Activated CD8-positive, alpha-beta T cell treated with anti-CD3 and anti-CD28 coated beads, Interleukin-2, amount 10 ng/mL, durations not matched to agents 7 days and 5 days (primary cell): ENCODE results near the gene GPATCH2. TPM values are rescaled to one million over a fixed set of nuclear protein-coding genes. Genes with fewer than 3 reads are reported as not detected.
"Not testable (repeated sequence)": the region's sequence is repeated elsewhere in the genome, so short reads cannot be mapped to it uniquely, and the experiment has no call there.

Experiments
- ATAC-seq: fragments of 150-1000 bp; cut with Tn5 transposase; one replicate; pipeline ENCODE4 v1.10.0; 2021; ENCODE audit warnings: moderate library complexity
- CTCF ChIA-PET: fragments of 350-600 bp; sonication (Branson Sonifier 250); formaldehyde crosslinking; loops from one replicate; lab custom pipeline; 2021; ENCODE audit warnings: antibody characterized with exemption; lab: Charles Lee
- POLR2A ChIA-PET: fragments of 350-600 bp; sonication (Branson Sonifier 250); formaldehyde crosslinking; loops from one replicate; lab custom pipeline; 2021; ENCODE audit warnings: antibody characterized with exemption; lab: Charles Lee
- DNase-seq: peaks from one replicate; pipeline ENCODE4 v3.0.0-alpha.2; 2020
- H3K27ac Mint-ChIP-seq: one replicate; pipeline ENCODE4 v1.8.0; 2021; ENCODE audit warnings: mild to moderate bottlenecking, mixed read lengths
- H3K27me3 Mint-ChIP-seq: one replicate; pipeline ENCODE4 v1.8.0; 2021; ENCODE audit warnings: low read depth, mixed read lengths
- H3K36me3 Mint-ChIP-seq: one replicate; pipeline ENCODE4 v1.8.0; 2021; ENCODE audit warnings: low read depth, mixed read lengths
- H3K4me1 Mint-ChIP-seq: one replicate; pipeline ENCODE4 v1.8.0; 2021; ENCODE audit warnings: low read depth, mixed read lengths
- H3K4me3 Mint-ChIP-seq: one replicate; pipeline ENCODE4 v1.8.0; 2021; ENCODE audit warnings: mild to moderate bottlenecking, mixed read lengths
- H3K9me3 Mint-ChIP-seq: one replicate; pipeline ENCODE4 v1.8.0; 2022; ENCODE audit warnings: mixed read lengths; ENCODE audit not compliant: insufficient read depth
- total RNA-seq, 2 experiments: library from RNA; stranded (reverse); gene quantifications; one replicate each; pipeline ENCODE4 v1.2.3, GENCODE V29; 2021

Gene GPATCH2
- total RNA-seq, 2 experiments from 2014 or later = 10.0 to 10.7 TPM

GRCh38 chr1:217622042-217622441, 8.8 kb downstream of the GPATCH2 start:
- CTCF ChIA-PET = interaction anchor here (1.7 kb wide), 1 partner anchor 9 kb away, joined by 6 read pairs; the partner anchor contains the start of genes GPATCH2 and SPATA17
- Mint-ChIP-seq H3K27ac (no peak overlapping the region), H3K4me1 (peaks cover 15% of the 10 kb centered on the region)

DNA sequence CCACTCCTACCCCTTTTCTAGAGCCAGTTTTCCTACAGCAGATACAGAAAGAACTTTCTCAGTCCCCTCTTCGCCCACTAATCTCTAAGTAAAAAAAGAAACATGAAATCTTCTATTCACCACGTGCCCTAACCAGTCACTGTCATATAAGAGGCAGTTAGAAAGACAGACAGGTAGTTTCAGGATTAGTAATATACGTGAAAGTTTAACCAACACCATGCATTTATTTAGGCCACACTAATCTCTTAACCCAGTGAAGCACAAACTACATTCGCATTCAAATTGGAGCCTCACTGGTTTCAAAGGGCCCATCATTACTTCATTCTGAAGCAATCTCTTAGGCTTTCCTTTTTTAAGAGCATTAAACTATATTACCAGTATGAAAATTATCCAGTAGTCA, 10.1 kb downstream of the GPATCH2 start:
- no peak for DNase-seq
- peaks cover 13% of the 10 kb centered on the region for H3K4me1 Mint-ChIP-seq
- ChIA-PET POLR2A (interaction anchor here (2.9 kb wide), 1 partner anchor 10 kb away, joined by 20 read pairs; the partner anchor contains the start of genes GPATCH2 and SPATA17), CTCF (interaction anchor here (1.7 to 1.9 kb wide), 2 partner anchors 10 kb away, joined by 5 to 6 read pairs; partner anchors contain the start of genes GPATCH2 and SPATA17)
- H3K9me3 Mint-ChIP-seq = no peaks in the 10 kb centered on the region
- H3K36me3 Mint-ChIP-seq = peaks cover 22% of the 10 kb centered on the region
- no peak for ATAC-seq
- no peaks in the 10 kb centered on the region for H3K27me3 Mint-ChIP-seq
- no peak overlapping the region for H3K4me3 Mint-ChIP-seq
- H3K27ac Mint-ChIP-seq = no peak overlapping the region

More at GRCh38 chr1:217622042-217622441, 8.8 kb downstream of the GPATCH2 start:
- H3K4me3 Mint-ChIP-seq = no peak overlapping the region
- no peaks in the 10 kb centered on the region for H3K9me3 Mint-ChIP-seq
- H3K27me3 Mint-ChIP-seq = no peaks in the 10 kb centered on the region
- ATAC-seq (no peak), DNase-seq (no peak)
- POLR2A ChIA-PET = interaction anchor here (2.9 kb wide), 1 partner anchor 9 kb away, joined by 20 read pairs; the partner anchor contains the start of genes GPATCH2 and SPATA17
- H3K36me3 Mint-ChIP-seq = peaks cover 20% of the 10 kb centered on the region

- H3K4me1 Mint-ChIP-seq = peaks cover 11% of the 10 kb centered on the region
- DNase-seq = no peak
- CTCF ChIA-PET = interaction anchor here (1.0 kb wide), 1 partner anchor 11 kb away, joined by 4 read pairs; no protein-coding TSS in a partner anchor
- POLR2A ChIA-PET = interaction anchor here (1.9 kb wide), 1 partner anchor 14 kb away, joined by 6 read pairs; the partner anchor contains the start of genes GPATCH2 and SPATA17
- H3K4me3 Mint-ChIP-seq = no peak overlapping the region
- H3K27me3 Mint-ChIP-seq = no peaks in the 10 kb centered on the region
- no peaks in the 10 kb centered on the region for H3K9me3 Mint-ChIP-seq
- no peak for ATAC-seq
- H3K27ac Mint-ChIP-seq = no peak overlapping the region
- peaks cover 18% of the 10 kb centered on the region for H3K36me3 Mint-ChIP-seq
These were observed 13.8 kb downstream of the GPATCH2 start for GRCh38 chr1:217617126-217617525.

DNA sequence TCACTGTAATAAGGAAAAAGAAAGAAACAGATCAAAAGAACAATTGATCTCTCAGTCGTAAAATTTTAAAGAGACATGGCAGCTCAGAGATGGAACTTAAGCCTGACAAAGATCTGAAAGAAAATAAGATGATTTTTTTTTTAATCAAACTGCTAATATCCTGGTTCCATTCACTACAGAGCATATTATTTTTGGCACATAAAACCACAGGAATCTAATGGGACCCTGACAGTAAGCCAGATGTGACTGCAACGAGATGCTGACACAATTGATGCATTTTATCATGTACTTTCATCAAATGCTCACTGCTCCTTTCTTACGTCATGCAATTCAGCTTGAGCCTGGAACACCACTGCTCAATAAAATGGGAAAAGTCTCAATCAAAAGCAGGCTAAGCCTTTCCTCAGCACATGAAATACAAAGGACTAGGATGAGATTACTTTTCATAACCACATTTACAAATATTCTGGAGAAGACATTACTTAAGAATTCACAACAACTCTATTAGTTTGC, 16.6 kb downstream of the GPATCH2 start:
- ATAC-seq (no peak), DNase-seq (no peak)
- ChIA-PET POLR2A (no interaction called here), CTCF (interaction anchor here (0.6 kb wide), 1 partner anchor 539 kb away, joined by 3 read pairs; no protein-coding TSS in a partner anchor)
- H3K27me3 Mint-ChIP-seq = no peaks in the 10 kb centered on the region
- H3K9me3 Mint-ChIP-seq = no peaks in the 10 kb centered on the region
- no peak overlapping the region for H3K4me3 Mint-ChIP-seq
- H3K4me1 Mint-ChIP-seq = no peaks in the 10 kb centered on the region
- H3K36me3 Mint-ChIP-seq = peaks cover 22% of the 10 kb centered on the region
- no peak overlapping the region for H3K27ac Mint-ChIP-seq

DNA sequence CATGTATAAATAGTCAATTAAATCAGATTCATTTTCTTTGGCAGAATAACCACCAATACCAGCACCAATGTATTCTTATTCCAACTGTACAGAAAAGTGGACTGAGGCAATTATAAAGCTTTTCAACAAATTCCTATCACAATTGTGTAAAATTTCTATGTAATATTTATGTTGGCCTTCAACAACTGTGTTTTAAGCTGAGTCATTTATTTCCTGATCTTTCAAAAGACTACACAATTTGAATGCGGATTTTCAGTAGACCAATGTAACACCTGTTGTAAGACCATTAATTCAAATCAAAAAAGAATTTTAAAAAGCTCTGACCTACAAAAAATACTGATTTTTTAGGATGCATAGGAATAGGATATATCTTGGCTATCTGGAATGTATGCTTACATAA, 25.5 kb downstream of the GPATCH2 start:
- ATAC-seq = no peak
- CTCF ChIA-PET = no interaction called here
- no peaks in the 10 kb centered on the region for H3K9me3 Mint-ChIP-seq
- H3K4me1 Mint-ChIP-seq = no peaks in the 10 kb centered on the region
- no peaks in the 10 kb centered on the region for H3K27me3 Mint-ChIP-seq
- POLR2A ChIA-PET = no interaction called here
- H3K36me3 Mint-ChIP-seq = peaks cover 8% of the 10 kb centered on the region
- H3K27ac Mint-ChIP-seq = no peak overlapping the region
- H3K4me3 Mint-ChIP-seq = no peak overlapping the region
- no peak for DNase-seq

- DNase-seq = no peak
- no peaks in the 10 kb centered on the region for H3K9me3 Mint-ChIP-seq
- H3K36me3 Mint-ChIP-seq = peaks cover 9% of the 10 kb centered on the region
- ChIA-PET POLR2A (no interaction called here), CTCF (no interaction called here)
- no peak overlapping the region for H3K4me3 Mint-ChIP-seq
- no peaks in the 10 kb centered on the region for H3K27me3 Mint-ChIP-seq
- no peaks in the 10 kb centered on the region for H3K4me1 Mint-ChIP-seq
- ATAC-seq = no peak
- no peak overlapping the region for H3K27ac Mint-ChIP-seq
These were observed 28.5 kb downstream of the GPATCH2 start for GRCh38 chr1:217602380-217602779.

DNA sequence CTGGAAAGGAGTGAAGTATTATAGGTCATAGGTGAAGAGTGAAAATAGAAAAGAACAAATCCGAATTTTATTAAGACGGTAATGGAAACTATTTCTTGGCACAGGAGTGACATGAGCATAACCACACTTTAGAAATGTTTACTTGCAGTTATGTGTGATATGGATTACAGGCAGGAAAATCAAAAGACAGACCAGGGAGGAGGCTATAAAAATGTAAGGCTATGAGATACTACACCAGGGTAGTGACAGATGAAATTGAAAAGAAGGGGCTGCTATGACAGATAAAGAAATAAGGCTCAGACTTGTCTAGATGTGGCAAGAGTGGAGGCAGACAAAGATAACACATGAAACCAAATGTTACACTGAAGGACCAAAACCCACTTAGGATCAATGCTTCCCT, 31.7 kb downstream of the GPATCH2 start:
- no peak overlapping the region for H3K4me3 Mint-ChIP-seq
- DNase-seq (no peak), ATAC-seq (no peak)
- CTCF ChIA-PET = no interaction called here
- peaks cover 7% of the 10 kb centered on the region for H3K36me3 Mint-ChIP-seq
- no peaks in the 10 kb centered on the region for H3K9me3 Mint-ChIP-seq
- no peak overlapping the region for H3K27ac Mint-ChIP-seq
- H3K4me1 Mint-ChIP-seq = no peaks in the 10 kb centered on the region
- POLR2A ChIA-PET = no interaction called here
- H3K27me3 Mint-ChIP-seq = no peaks in the 10 kb centered on the region

DNA sequence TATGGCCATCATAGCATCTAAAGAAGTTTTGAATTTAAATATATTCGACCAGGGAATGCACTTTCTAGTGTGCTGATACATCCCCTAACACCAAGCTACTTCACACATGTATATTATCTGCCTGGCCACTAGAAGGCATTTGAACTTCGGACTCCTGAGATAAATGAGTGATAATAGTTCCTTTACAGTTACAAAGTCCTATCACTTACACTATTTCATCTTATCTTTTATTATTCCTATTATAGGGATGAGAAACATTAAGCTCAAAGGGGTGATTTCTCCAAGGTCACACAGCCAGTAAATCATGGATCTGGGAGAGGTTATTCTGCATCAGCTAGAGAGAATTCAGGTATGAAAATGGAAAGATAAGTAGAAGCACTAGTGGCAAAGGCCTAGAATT, 40.3 kb downstream of the GPATCH2 start:
- no peak for ATAC-seq
- H3K27ac Mint-ChIP-seq = no peak overlapping the region
- peaks cover 2% of the 10 kb centered on the region for H3K36me3 Mint-ChIP-seq
- ChIA-PET CTCF (no interaction called here), POLR2A (no interaction called here)
- no peaks in the 10 kb centered on the region for H3K9me3 Mint-ChIP-seq
- H3K4me3 Mint-ChIP-seq = no peak overlapping the region
- H3K27me3 Mint-ChIP-seq = no peaks in the 10 kb centered on the region
- no peaks in the 10 kb centered on the region for H3K4me1 Mint-ChIP-seq
- DNase-seq = no peak

- DNase-seq (no peak), ATAC-seq (no peak)
- POLR2A ChIA-PET = interaction anchor here (0.6 kb wide), 1 partner anchor 1324 kb away, joined by 3 read pairs; no protein-coding TSS in a partner anchor
- Mint-ChIP-seq H3K36me3 (no peaks in the 10 kb centered on the region), H3K4me3 (no peak overlapping the region), H3K27me3 (no peaks in the 10 kb centered on the region), H3K27ac (no peak overlapping the region), H3K9me3 (no peaks in the 10 kb centered on the region), H3K4me1 (no peaks in the 10 kb centered on the region)
- CTCF ChIA-PET = no interaction called here
These were observed 44.3 kb downstream of the GPATCH2 start for GRCh38 chr1:217586586-217586985.

GRCh38 chr1:217585577-217585976, 45.3 kb downstream of the GPATCH2 start:
- DNase-seq (no peak), ATAC-seq (no peak)
- Mint-ChIP-seq H3K27me3 (no peaks in the 10 kb centered on the region), H3K27ac (no peak overlapping the region), H3K9me3 (no peaks in the 10 kb centered on the region), H3K36me3 (no peaks in the 10 kb centered on the region), H3K4me1 (no peaks in the 10 kb centered on the region), H3K4me3 (no peak overlapping the region)
- ChIA-PET POLR2A (no interaction called here), CTCF (no interaction called here)

GRCh38 chr1:217584286-217584811, 46.5 kb downstream of the GPATCH2 start:
- ATAC-seq, H3K4me3 Mint-ChIP-seq, POLR2A ChIA-PET, DNase-seq, H3K27ac Mint-ChIP-seq, H3K4me1 Mint-ChIP-seq, H3K9me3 Mint-ChIP-seq, H3K27me3 Mint-ChIP-seq, CTCF ChIA-PET, H3K36me3 Mint-ChIP-seq: not testable (repeated sequence)

- ChIA-PET CTCF (no interaction called here), POLR2A (no interaction called here)
- DNase-seq (no peak), ATAC-seq (no peak)
- Mint-ChIP-seq H3K4me1 (no peaks in the 10 kb centered on the region), H3K9me3 (no peaks in the 10 kb centered on the region), H3K36me3 (no peaks in the 10 kb centered on the region), H3K27me3 (no peaks in the 10 kb centered on the region), H3K4me3 (no peak overlapping the region), H3K27ac (no peak overlapping the region)
These were observed 53.6 kb downstream of the GPATCH2 start for GRCh38 chr1:217577336-217577735.
